ENCODE measurements around the gene ARHGEF28.

- TF ChIP-seq, protein P1, sequence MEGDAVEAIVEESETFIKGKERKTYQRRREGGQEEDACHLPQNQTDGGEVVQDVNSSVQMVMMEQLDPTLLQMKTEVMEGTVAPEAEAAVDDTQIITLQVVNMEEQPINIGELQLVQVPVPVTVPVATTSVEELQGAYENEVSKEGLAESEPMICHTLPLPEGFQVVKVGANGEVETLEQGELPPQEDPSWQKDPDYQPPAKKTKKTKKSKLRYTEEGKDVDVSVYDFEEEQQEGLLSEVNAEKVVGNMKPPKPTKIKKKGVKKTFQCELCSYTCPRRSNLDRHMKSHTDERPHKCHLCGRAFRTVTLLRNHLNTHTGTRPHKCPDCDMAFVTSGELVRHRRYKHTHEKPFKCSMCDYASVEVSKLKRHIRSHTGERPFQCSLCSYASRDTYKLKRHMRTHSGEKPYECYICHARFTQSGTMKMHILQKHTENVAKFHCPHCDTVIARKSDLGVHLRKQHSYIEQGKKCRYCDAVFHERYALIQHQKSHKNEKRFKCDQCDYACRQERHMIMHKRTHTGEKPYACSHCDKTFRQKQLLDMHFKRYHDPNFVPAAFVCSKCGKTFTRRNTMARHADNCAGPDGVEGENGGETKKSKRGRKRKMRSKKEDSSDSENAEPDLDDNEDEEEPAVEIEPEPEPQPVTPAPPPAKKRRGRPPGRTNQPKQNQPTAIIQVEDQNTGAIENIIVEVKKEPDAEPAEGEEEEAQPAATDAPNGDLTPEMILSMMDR (conservative IDR thresholded peaks at IDR 0.05 in 1 of 2, IDR thresholded peaks at IDR 0.05 in 1 of 2; ENCODE audit: low read depth in 1 of 2, low read length in 2 of 2) = no peak
- TF ChIP-seq EZH2 (IDR thresholded peaks at IDR 0.05; ENCODE audit: low read length, missing control alignments) = no peak
Measured at GRCh38 chr5:73668486-73669111, 42.6 kb downstream of the ARHGEF28 start.

Data from fibroblast of lung (primary cell).